ENCODE measurements around the gene RUSC1.
A peak's percentile ranks its signal among the peaks of the same experiment; 100 is the strongest.

DNA sequence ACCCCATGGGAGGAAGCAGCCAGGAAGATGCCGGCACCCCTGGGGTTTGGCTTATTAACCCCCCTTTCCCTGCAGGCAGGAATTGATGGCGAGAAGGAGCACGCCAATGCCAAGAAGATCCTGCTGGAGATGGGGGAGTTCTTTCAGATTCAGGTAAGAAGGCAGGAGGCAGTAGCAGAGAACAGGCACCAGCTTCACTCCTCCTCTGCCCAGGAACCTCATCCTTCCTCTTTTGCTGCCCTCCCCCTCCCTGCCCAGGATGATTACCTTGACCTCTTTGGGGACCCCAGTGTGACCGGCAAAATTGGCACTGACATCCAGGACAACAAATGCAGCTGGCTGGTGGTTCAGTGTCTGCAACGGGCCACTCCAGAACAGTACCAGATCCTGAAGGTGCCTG, 1.2 kb upstream of the RUSC1 start:
- peak in 1 of 2 donors; percentile 4 for TF ChIP-seq POLR2A (IDR thresholded peaks at IDR 0.05)
- no peak for TF ChIP-seq CTCF (IDR thresholded peaks at IDR 0.05)

Data from adrenal gland (tissue), 5 donors.